ENCODE measurements around the gene HMGCS2.

The HMGCS2 gene

DNA sequence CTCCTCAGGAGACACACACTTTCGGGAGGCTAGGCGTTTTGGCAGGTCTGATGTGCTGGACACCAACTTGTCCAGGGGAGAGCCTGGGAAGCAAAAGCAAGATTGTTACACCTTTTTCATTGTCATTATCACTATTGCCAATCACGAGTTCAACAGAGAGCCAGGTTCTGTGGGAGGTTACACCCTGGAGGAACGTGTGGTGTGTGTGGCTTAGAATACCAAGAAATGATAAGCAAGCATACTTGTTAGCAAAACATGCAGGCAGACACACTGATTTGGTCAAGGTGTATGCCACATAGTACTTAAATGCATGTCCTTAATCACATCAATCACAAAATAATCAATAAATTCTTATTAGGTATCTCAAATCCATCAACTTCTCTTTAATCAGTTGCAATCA lies 16.1 kb downstream of the HMGCS2 start:
- DNase-seq: no peak

DNA sequence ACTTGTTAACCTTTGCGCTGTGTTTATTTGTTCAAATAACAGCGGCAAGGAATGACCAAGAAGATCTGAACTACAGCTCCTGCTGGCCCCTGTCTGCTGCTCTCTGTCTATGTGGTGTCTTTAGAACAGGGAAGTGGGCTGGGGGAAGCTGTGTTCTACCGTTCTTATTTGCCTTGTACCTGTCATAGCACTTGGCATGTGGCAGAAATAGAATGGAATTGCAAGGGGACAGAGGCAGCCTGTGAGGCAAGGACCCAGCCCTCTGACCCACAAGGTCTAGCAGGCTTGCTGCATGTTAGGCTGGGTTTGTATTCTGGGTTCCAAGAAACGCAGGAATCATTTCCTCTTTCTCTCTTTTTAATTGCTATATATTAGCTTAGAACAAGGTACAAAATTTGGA lies 20.7 kb downstream of the HMGCS2 start:
- no peak for DNase-seq

DNA sequence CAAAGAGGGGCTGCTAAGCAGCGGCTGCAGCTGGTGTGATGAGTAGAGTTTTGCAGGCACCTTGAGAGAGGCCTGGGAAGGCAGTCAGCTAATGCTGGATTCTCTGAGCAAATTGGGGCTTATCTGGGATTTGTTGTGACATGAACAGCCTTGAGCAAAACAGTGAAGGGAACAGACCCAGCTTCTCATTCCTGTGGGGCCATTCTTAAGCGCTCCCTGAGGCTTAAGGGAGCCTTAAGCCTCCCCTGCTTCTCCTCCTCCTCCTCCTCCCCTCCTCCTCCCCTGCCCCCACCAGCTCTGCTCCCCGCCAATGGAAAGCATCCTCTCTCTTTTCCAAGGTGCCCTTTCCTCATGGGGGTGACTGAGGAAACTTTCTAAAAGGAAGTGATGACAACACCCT lies 21.3 kb downstream of the HMGCS2 start:
- no peak for DNase-seq

DNA sequence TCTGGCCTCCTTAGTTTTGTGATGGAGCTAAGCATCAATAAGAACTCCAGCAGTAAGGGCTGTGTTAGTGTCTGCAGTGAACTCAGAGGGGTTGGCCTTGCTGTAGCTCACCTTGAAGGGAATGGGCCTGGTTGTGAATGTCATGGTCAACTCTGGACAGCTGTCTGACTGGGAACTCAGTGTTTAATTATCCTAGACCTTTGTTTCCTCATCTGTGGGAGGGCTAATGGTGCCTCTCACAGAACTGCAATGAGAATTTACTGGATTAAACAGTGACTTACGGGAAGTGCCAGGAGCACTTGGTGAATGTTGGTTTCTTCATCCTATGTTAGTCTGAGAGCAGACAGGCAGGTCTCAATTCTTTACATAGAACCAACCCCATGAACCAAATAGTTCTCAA lies 23.7 kb downstream of the HMGCS2 start:
- DNase-seq: no peak

DNA sequence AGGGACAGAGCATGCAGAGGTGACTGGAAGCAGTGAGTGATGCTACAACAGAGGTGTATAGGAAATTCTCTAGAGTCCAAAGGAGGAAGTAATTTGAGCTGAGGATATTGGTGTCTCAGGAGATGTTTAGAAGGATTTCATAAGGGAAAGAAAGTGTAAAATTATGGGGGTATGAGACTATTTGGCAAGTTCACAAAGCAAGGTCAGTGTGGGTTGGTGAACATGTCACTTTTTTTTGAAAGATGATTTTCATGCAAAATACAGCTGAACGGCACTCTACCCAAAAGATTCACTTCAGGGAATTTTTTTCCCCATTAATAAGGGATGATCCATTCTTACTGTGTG lies 24.1 kb downstream of the HMGCS2 start:
- DNase-seq: no peak

DNA sequence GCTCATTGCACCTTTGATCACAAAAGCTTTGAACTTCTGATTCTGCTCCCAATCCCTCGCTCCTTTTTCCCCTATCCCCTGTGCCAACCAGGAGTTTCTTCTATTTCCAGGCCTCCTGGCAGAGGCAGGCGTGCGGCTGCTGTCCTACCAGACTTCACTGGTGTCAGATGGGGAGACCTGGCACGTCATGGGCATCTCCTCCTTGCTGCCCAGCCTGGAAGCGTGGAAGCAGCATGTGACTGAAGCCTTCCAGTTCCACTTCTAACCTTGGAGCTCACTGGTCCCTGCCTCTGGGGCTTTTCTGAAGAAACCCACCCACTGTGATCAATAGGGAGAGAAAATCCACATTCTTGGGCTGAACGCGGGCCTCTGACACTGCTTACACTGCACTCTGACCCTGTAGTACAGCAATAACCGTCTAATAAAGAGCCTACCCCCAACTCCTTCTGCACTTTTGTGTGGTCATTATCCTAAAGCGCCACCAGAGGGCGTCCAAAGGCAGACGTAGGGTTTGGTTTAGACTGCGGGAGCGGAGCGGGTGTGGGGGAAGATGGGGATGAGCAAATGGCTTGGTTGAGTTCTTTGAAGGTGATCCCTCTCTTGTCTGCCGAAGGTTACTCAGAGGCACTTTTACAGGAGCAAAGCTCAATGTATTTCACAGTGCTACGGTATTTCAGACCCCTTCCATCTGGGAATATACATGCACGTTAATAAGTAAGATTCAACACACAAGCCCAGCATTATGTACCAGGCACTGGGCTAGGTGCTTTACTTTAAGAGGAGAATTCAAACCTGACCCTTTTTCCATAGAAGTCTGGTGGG lies 24.7 kb downstream of the HMGCS2 start:
- DNase-seq: peak; percentile 70

DNA sequence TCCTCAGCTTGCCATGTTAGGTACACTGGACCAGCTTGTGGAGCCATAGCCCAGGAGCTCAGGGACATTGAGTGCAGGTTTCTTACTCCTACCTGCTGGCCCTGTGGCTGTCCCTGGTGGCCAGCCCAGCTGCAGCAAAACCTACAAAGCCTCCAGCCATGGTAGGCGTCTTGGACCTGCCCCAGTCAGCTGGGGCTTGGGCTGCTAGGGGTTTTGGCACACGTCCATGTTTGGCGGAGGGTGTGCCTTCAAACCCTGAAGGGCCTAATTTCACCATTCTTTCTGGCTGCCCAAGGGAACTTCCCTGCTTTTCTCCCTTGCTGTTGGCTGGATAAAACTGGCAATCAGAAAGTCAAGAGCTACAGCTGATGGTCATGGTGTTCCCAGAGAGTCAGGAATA lies 25.4 kb downstream of the HMGCS2 start:
- no peak for DNase-seq

DNA sequence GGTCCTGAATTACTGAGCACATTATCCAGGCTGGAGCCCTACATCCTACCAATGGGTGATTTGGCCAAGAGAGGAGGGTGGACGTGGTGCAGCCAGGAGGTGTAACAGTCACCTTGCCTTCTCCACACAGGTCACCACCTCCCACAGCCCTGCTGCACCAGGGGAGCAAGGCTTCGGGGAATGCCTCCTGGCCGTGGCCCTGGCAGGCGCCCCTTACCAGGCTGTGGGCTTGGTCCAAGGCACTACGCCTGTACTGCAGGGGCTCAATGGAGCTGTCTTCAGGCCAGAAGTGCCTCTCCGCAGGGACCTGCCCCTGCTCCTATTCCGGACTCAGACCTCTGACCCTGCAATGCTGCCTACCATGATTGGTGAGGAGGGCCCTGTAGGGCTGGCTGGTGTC lies 26.0 kb downstream of the HMGCS2 start:
- DNase-seq: no peak

DNA sequence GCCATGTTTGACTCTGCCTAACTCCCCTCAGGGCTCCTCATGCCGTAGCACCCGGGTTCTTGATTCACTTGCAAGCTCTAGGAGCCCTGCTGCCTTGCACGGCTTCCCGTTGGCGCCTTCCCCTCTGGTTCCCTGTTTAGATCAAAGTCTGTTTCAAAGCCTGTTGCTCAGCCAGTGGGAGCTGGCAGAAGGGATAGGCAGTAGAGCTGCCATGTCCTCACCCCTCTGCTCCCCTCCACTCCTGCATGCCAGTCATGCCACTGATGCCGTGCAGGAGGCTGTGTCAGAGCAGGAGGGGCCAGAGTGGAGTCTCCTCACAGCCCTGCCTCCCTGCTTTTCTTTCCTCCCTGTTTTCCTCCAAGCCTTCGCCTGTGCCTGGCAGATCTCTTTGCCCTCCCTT lies 26.5 kb downstream of the HMGCS2 start:
- DNase-seq: no peak

DNA sequence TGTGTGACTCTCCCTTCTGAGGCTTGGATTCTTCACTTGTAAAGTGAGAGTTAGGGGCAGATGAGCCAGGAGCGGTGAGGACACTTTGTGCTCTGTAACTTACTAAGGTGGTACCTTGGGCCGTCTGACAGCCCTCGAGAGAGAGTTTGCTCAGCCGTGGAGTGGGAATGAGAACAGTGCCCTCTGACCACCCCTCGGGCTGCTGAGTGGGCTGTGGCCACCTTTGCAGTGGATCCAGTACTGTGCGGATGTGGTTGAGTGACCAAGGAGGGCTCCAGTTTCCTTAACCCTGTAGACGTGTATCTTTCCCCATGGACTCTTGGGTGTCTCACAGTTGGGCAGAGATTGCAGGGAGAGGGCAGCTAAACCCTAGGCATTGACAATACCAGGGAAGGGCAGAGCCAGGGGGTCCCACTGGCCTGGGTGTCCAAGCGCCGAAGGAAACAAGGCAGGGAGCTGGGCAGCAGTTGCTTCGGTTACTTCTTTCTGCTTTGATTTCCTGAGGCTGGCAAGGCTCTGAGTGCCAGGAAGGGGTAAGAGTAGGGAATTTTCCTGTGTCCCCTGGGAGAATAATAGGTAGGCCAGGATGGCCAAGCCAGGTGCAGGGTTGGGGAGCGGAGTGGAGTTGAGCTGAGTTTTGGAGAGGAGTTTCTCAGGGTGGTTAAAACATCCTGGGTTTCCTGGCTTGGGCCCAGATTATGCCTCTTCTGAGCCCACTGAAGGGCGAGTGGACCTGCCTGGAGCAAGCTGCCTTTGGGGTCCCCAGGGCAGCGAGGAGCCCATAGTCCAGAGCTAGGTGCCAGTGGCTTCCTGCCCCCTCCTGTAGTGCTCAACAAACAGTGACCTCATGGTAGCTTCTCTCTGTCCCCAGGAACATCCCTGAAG lies 27.6 kb downstream of the HMGCS2 start:
- no peak for DNase-seq

DNA sequence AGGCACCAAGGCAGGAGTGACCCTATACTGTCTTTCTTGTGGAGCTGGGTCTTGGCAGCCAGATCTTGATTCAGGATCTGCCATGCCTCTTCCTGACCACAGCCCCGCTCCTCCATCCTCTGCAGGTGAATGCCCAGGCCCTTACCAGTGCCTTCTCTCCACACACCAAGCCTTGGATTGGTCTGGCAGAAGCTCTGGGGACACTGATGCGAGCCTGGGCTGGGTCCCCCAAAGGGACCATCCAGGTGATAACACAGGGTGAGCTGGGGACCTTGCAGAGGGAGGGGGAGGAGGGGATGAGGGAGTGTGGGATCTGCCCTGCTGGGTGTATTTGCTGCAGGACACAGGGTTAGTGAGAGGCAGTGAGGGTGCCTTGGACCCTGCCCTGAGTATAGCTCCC lies 28.4 kb downstream of the HMGCS2 start:
- DNase-seq: no peak

DNA sequence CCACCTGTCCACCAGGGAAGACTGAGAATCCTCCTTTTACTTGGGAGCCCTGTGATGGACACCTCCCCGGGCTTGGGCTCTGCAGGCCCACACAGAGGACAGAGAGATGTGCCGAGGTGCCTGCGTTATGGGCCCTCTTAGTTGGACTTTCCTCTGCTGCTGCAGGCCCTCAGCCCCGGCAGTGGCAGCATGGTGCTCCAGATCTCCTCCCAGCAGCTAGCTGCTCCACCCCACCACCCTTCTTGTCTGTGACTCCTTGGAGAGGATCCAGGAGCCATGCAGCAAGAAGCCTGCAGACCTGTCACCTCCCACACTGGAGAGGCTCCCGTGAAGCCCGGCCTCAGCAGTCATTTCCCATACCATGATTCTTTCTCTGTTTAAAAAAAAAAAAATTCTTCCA lies 29.6 kb downstream of the HMGCS2 start:
- no peak for DNase-seq

DNA sequence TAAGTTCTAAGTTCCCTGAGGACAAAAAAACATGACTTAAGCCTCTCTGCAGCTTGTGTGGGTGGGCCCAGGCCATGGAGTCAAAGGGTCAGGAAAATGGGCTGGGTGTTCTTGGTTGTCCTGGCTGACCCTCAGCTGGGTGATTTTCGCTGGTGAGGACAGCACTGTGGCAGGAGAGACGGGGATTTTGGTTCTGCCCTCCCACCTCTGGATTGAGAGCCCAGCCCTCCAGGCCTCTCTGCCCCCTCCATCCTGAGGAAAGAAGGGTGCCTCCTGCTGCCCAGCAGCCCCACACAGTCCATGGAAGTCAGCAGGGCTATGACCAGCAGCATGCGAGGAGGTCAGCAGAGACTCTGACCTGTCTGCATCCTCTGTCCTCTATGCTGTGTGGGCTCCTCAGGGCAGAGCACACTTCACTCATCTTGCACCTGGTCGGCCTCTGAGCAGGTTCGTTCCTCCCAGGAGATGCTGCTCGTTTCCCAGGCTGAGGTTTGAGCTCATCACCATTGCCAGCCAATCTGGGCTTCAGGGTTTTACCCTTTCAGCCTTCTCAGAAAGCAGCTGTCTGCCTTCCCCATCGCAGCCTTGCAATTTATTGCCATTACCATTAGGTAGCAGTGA lies 30.5 kb downstream of the HMGCS2 start:
- DNase-seq: no peak

DNA sequence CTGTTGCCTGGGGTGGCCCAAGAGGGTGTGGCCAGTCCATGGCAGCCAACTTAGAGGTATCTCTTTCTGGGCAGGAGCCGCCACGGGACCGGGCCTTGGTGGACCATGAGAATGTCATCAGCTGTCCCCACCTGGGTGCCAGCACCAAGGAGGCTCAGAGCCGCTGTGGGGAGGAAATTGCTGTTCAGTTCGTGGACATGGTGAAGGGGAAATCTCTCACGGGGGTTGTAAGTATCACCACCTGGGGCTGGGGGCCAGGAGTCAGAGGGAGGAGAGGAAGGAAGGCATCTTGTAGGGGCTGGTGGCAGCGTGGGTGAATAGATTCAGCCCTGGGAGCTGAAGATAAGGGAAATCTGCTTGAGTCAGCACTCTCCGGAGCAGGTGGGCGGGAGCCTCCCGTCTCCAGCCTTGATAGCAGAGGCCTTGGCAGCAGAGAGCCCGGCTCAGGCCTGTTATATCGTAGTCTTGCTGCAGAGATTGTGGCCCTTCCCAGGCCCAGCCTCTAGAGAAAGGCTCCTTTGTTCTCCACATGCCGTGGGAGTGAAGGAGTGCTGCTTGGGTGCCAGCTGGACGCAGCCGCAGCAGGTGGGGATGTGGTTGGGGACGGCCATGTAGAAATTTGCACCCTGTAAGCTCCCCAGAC lies 31.5 kb downstream of the HMGCS2 start:
- no peak for DNase-seq

DNA sequence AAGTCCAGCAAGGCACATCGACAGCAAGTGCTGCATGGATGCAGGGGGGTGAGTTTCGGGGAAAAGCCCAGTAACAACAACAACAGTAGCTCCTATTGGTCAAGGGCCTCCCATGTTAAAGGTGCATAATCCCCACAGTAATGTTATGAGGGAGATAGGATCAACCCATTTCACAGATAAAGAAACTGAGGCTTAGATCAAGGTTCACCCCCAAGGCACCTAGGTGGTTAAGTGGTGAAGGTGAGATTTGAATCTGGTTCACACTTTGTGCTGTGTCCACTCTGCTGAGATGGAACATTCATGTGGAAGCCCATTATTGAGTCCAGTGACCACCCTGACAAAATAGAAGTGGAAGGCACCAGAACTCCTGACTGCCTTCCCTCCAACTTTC lies 32.1 kb downstream of the HMGCS2 start:
- DNase-seq: no peak

DNA sequence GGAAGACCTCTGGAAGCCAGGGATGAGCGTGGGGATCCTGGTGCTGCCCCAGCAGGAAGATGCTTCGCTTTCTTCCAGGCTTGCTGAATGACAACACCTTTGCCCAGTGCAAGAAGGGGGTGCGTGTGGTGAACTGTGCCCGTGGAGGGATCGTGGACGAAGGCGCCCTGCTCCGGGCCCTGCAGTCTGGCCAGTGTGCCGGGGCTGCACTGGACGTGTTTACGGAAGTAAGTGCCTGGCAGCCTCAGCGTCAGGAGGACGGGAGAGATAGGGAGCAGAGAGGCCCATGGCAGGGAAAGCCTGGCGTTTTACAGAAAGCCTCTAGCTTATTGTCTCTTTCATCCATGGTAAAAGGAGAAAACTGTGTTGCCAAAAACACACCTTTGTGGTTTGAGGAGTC lies 33.5 kb downstream of the HMGCS2 start:
- DNase-seq: no peak

DNA sequence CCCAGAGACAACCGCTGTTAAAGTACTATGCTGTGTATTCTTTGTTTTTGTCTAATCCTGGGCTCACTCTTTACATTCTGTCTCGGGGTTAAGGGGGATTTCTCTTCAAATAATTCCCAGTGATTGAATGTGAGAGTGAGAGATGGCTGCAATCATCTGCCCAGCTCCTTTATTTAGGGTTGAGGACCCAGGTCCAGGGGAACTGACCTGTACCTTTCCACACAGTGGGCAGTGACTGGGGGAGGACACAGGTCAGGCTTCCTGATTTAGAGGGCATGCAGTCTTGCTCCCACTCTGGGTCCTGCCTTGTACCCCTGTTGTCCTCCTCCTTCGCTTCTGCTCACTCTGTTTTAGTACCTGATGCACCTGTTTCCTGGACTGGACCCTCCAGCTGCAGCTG lies 35.0 kb downstream of the HMGCS2 start:
- no peak for DNase-seq

DNA sequence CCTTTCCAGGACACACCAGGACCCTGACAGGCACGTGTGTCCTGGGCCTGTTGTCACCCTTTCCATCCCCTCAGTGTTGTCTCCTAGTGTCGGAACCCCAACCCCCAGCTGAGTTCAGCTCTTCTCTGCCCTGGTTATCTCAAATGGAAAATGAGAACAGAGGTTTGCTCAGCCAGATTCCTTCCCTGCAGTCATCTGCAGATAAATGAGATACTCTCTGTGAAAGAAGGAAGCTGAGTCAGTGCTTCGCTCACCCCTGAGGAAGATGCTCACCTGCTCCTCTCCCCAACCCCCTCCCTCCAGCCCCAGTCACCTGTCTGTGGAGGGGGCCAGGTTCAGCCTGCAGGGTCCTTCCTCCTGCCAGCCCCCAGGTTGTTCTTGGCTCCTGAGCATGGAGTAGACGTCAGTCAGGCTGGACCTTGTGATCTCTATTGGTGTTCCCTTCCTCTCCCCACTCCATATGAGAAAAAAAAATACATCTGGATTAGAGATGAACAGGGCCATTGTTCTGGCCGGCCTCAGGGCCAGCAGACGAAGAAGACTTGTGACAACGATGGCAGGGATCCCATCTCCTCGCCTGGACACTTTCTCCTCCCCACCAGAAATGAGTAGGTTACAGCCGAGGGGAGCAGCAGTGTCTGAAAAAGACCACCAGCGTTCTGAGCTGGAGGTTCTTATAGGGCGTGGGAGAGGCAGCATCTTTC lies 36.1 kb downstream of the HMGCS2 start:
- no peak for DNase-seq

DNA sequence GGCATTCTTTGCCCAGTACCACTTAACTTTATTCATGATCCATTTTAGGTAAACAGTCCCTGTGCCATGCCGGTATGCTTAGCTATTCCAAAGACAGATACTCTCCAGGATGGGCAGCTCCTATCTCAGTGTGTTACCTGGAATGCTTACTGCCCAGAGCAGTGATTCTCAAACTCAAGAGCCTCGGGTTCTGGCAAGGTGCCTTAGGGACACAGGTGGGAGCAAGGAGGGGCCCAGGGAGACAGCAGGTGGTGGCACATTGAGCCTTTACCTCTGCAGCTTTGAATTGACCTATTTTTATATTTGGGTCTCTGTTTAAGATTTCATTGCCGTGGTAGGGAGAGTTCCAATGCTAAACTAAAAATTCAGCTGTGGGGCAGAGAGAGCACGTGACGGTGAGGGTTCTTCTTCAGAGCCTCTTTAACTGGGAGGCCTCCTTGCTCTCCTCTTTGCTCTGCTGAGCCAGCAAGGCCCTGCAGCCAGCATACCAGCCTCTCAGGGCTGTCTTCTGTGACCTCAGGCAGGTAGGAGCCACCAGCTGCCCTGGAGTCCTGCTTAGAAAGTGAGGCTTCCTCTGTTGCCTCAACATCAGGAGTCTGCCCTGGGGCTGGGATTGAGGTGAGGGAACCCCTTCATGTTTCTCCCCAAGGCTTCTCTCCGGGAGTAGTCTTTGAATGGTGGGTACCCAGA lies 36.8 kb downstream of the HMGCS2 start:
- peak; percentile 44 for DNase-seq

DNA sequence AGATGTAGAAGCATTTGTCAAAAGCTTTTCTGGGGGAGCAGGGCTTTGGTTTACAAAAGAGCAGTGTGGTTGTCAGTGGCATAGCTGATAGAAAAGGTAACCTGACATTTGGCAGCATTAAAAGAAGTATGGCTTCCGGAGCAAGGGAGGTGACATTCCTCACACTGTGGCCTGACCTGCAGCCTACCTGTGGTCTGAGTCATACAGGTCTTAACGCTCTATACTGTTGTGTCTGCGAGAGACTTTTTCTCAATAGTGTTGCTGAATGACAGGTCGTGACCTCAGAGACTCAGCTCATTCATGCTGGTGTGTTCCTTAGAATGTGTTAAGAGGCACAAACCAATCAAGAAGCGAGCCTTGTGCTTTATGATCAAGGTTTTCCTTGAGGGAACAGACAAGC lies 37.6 kb downstream of the HMGCS2 start:
- DNase-seq: no peak

DNA sequence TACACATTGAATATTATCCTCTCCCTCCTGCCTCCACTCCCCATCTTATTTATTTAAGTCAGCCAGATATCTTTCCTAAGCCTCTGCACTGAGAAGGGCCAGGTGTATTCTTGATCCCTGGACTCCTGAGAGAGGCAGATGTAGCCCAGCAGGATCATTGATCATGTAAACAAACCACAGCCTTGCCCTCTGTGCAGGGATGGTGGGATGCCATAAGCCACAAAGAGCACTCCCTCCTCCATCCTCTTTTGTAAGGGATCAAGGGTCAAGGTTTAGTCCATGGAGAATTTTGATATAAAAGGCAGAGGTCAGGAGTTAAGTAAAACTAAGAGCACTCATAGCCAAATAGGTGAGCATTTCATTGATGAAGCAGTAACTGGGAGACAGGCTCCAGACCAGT lies 39.7 kb downstream of the HMGCS2 start:
- DNase-seq: no peak

DNA sequence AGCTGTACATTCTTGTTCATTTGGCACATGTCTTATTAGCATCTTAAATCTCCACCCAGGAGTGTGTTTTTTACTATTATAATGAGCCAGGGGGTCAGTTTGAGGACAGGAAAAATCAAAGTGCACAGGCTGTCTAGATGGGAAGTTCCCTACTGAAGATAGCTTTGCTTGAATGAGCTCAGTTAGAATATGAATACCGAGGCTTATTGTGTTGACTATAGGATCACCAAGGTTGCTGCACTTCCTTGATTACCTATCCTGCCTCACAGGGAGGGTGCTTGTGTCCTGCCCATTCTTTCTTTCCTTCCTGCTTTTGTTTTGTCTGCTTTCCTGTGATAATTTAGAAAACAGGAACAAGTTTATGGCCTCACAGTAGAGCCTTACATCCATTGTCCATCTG lies 40.7 kb downstream of the HMGCS2 start:
- DNase-seq: no peak
